ENCODE data around the gene SERPINE1.
A peak's percentile ranks its signal among the peaks of the same experiment; 100 is the strongest.
"Not testable (repeated sequence)": the region's sequence is repeated elsewhere in the genome, so short reads cannot be mapped to it uniquely, and the experiment has no call there.

Gene SERPINE1

GRCh38 chr7:101125989-101126650 is 784 bp upstream of the SERPINE1 start:
- Histone ChIP-seq H3K36me3 (ENCODE audit: control insufficient read depth, insufficient read depth, low read length, severe bottlenecking) (peaks cover 17% of the 10 kb centered on the region), H3K27me3 (replicated peaks; ENCODE audit: control insufficient read depth, insufficient read depth, low read length) (no peaks in the 10 kb centered on the region), H3K4me1 (ENCODE audit: control insufficient read depth, insufficient read depth, low read length) (peaks cover 53% of the 10 kb centered on the region), H3K9ac (ENCODE audit: low read length) (peak overlapping the region; percentile 88), H3K4me3 (ENCODE audit: low read length) (peak overlapping the region; percentile 86), H3K9me3 (ENCODE audit: control insufficient read depth, low read length) (no peaks in the 10 kb centered on the region)
- DNase-seq (ENCODE audit: low read depth), result peak; percentile 76

GRCh38 chr7:101127460-101128039 is 646 bp downstream of the SERPINE1 start:
- DNase-seq (ENCODE audit: low read depth), result no peak
- Histone ChIP-seq H3K36me3 (ENCODE audit: control insufficient read depth, insufficient read depth, low read length, severe bottlenecking) (peaks cover 29% of the 10 kb centered on the region), H3K4me3 (ENCODE audit: low read length) (peak overlapping the region; percentile 86), H3K27me3 (replicated peaks; ENCODE audit: control insufficient read depth, insufficient read depth, low read length) (no peaks in the 10 kb centered on the region), H3K4me1 (ENCODE audit: control insufficient read depth, insufficient read depth, low read length) (peaks cover 47% of the 10 kb centered on the region), H3K9me3 (ENCODE audit: control insufficient read depth, low read length) (no peaks in the 10 kb centered on the region), H3K9ac (ENCODE audit: low read length) (peak overlapping the region; percentile 88)

GRCh38 chr7:101128040-101128834 is 1.3 kb downstream of the SERPINE1 start:
- H3K9me3 ChIP-seq (ENCODE audit: control insufficient read depth, low read length), result no peaks in the 10 kb centered on the region
- peaks cover 36% of the 10 kb centered on the region for H3K36me3 ChIP-seq (ENCODE audit: control insufficient read depth, insufficient read depth, low read length, severe bottlenecking)
- peak overlapping the region; percentile 86 for H3K4me3 ChIP-seq (ENCODE audit: low read length)
- no peak for DNase-seq (ENCODE audit: low read depth)
- peaks cover 40% of the 10 kb centered on the region for H3K4me1 ChIP-seq (ENCODE audit: control insufficient read depth, insufficient read depth, low read length)
- H3K27me3 ChIP-seq (replicated peaks; ENCODE audit: control insufficient read depth, insufficient read depth, low read length), result no peaks in the 10 kb centered on the region
- peak overlapping the region; percentile 88 for H3K9ac ChIP-seq (ENCODE audit: low read length)

- peak overlapping the region; percentile 86 for H3K4me3 ChIP-seq (ENCODE audit: low read length)
- H3K9ac ChIP-seq (ENCODE audit: low read length), result peak overlapping the region; percentile 88
- H3K36me3 ChIP-seq (ENCODE audit: control insufficient read depth, insufficient read depth, low read length, severe bottlenecking), result peaks cover 49% of the 10 kb centered on the region
Measured at GRCh38 chr7:101129603-101130117, 2.8 kb downstream of the SERPINE1 start.

GRCh38 chr7:101132626-101133600 is 6.0 kb downstream of the SERPINE1 start:
- DNase-seq (ENCODE audit: low read depth); H3K4me3 ChIP-seq (ENCODE audit: low read length); H3K27me3 ChIP-seq (replicated peaks; ENCODE audit: control insufficient read depth, insufficient read depth, low read length); H3K9me3 ChIP-seq (ENCODE audit: control insufficient read depth, low read length): not testable (repeated sequence)
- Histone ChIP-seq H3K36me3 (ENCODE audit: control insufficient read depth, insufficient read depth, low read length, severe bottlenecking) (peaks cover 75% of the 10 kb centered on the region), H3K9ac (ENCODE audit: low read length) (peak overlapping the region; percentile 24), H3K4me1 (ENCODE audit: control insufficient read depth, insufficient read depth, low read length) (peaks cover 38% of the 10 kb centered on the region)

More at GRCh38 chr7:101129603-101130117, 2.8 kb downstream of the SERPINE1 start:
- Histone ChIP-seq H3K4me1 (ENCODE audit: control insufficient read depth, insufficient read depth, low read length) (peaks cover 41% of the 10 kb centered on the region), H3K27me3 (replicated peaks; ENCODE audit: control insufficient read depth, insufficient read depth, low read length) (no peaks in the 10 kb centered on the region), H3K9me3 (ENCODE audit: control insufficient read depth, low read length) (no peaks in the 10 kb centered on the region)
- no peak for DNase-seq (ENCODE audit: low read depth)

GRCh38 chr7:101133621-101134398 is 6.9 kb downstream of the SERPINE1 start:
- Histone ChIP-seq H3K4me3 (ENCODE audit: low read length) (no peak overlapping the region), H3K27me3 (replicated peaks; ENCODE audit: control insufficient read depth, insufficient read depth, low read length) (no peaks in the 10 kb centered on the region), H3K36me3 (ENCODE audit: control insufficient read depth, insufficient read depth, low read length, severe bottlenecking) (peaks cover 72% of the 10 kb centered on the region), H3K9ac (ENCODE audit: low read length) (peak overlapping the region; percentile 24), H3K4me1 (ENCODE audit: control insufficient read depth, insufficient read depth, low read length) (peaks cover 37% of the 10 kb centered on the region), H3K9me3 (ENCODE audit: control insufficient read depth, low read length) (no peaks in the 10 kb centered on the region)
- DNase-seq (ENCODE audit: low read depth), result no peak

GRCh38 chr7:101134399-101134980 is 7.6 kb downstream of the SERPINE1 start:
- Histone ChIP-seq H3K4me3 (ENCODE audit: low read length) (no peak overlapping the region), H3K9ac (ENCODE audit: low read length) (peak overlapping the region; percentile 24), H3K36me3 (ENCODE audit: control insufficient read depth, insufficient read depth, low read length, severe bottlenecking) (peaks cover 72% of the 10 kb centered on the region), H3K9me3 (ENCODE audit: control insufficient read depth, low read length) (no peaks in the 10 kb centered on the region), H3K27me3 (replicated peaks; ENCODE audit: control insufficient read depth, insufficient read depth, low read length) (no peaks in the 10 kb centered on the region), H3K4me1 (ENCODE audit: control insufficient read depth, insufficient read depth, low read length) (peaks cover 37% of the 10 kb centered on the region)
- no peak for DNase-seq (ENCODE audit: low read depth)

- Histone ChIP-seq H3K36me3 (ENCODE audit: control insufficient read depth, insufficient read depth, low read length, severe bottlenecking) (peaks cover 47% of the 10 kb centered on the region), H3K4me1 (ENCODE audit: control insufficient read depth, insufficient read depth, low read length) (peaks cover 30% of the 10 kb centered on the region), H3K9me3 (ENCODE audit: control insufficient read depth, low read length) (no peaks in the 10 kb centered on the region), H3K9ac (ENCODE audit: low read length) (peak overlapping the region; percentile 78), H3K27me3 (replicated peaks; ENCODE audit: control insufficient read depth, insufficient read depth, low read length) (no peaks in the 10 kb centered on the region), H3K4me3 (ENCODE audit: low read length) (peak overlapping the region; percentile 41)
- no peak for DNase-seq (ENCODE audit: low read depth)
Measured at GRCh38 chr7:101137651-101138212, 10.8 kb downstream of the SERPINE1 start.

- peak; percentile 95 for DNase-seq (ENCODE audit: low read depth)
- Histone ChIP-seq H3K4me3 (ENCODE audit: low read length) (peak overlapping the region; percentile 46), H3K36me3 (ENCODE audit: control insufficient read depth, insufficient read depth, low read length, severe bottlenecking) (peaks cover 41% of the 10 kb centered on the region), H3K9me3 (ENCODE audit: control insufficient read depth, low read length) (no peaks in the 10 kb centered on the region), H3K4me1 (ENCODE audit: control insufficient read depth, insufficient read depth, low read length) (peaks cover 30% of the 10 kb centered on the region), H3K27me3 (replicated peaks; ENCODE audit: control insufficient read depth, insufficient read depth, low read length) (no peaks in the 10 kb centered on the region), H3K9ac (ENCODE audit: low read length) (peak overlapping the region; percentile 78)
Measured at GRCh38 chr7:101138213-101138870, 11.4 kb downstream of the SERPINE1 start.

Data from adipocyte (in vitro differentiated cells).